SK-N-MC (cell line): ENCODE data around the gene MYOF.

Experiments
- EZH2 ChIP-seq: fragments of 200-600 bp; sonication (generic); IDR thresholded peaks from one replicate; pipeline ENCODE4 v1.6.1; 2017; ENCODE audit warnings: antibody characterized with exemption
- FOXP2 ChIP-seq: optimal IDR thresholded peaks from 2 replicates; pipeline ENCODE3; 2011; ENCODE audit warnings: mild to moderate bottlenecking, moderate library complexity; ENCODE audit not compliant: insufficient read depth; ENCODE audit errors: extremely low read length, control extremely low read depth
- POLR2AphosphoS5 ChIP-seq: IDR thresholded peaks from 2 replicates; pipeline ENCODE4 v1.6.1; 2012; ENCODE audit warnings: mild to moderate bottlenecking, low read depth, low read length, borderline replicate concordance

- TF ChIP-seq EZH2 (no peak), POLR2AphosphoS5 (no peak), FOXP2 (no peak)
These were observed 75.6 kb downstream of the MYOF start for GRCh38 chr10:93406364-93407145.
